ENCODE results near the gene CACNA1E.

Gene CACNA1E

GRCh38 chr1:181701891-181702290 lies 218.6 kb downstream of the CACNA1E start:
- Histone ChIP-seq H3K9me2 (replicated peaks; ENCODE audit: low read depth, low read length) (no peaks in the 10 kb centered on the region), H3K4me3 (ENCODE audit: low read length, poor library complexity, severe bottlenecking) (no peak overlapping the region), H3F3A (ENCODE audit: low read depth) (no peaks in the 10 kb centered on the region), H3K36me3 (ENCODE audit: insufficient read depth, low read length) (no peaks in the 10 kb centered on the region), H3K4me2 (ENCODE audit: low read depth, low read length, poor library complexity, severe bottlenecking) (no peak overlapping the region), H3K79me2 (ENCODE audit: insufficient read depth, low read length) (no peaks in the 10 kb centered on the region), H3K9me3 (ENCODE audit: insufficient read depth, low read depth, low read length) (no peaks in the 10 kb centered on the region), H3K4me1 (ENCODE audit: insufficient read depth, low read length, poor library complexity, severe bottlenecking) (no peaks in the 10 kb centered on the region), H2AFZ (ENCODE audit: low read length) (no peak overlapping the region), H4K20me1 (ENCODE audit: insufficient read depth, low read length, poor library complexity, severe bottlenecking) (no peaks in the 10 kb centered on the region), H3K9ac (ENCODE audit: low read depth, low read length, poor library complexity, severe bottlenecking) (no peak overlapping the region), H3K27me3 (ENCODE audit: insufficient read depth, low read length, poor library complexity, severe bottlenecking) (no peaks in the 10 kb centered on the region)
- no peak for TF ChIP-seq CTCF (conservative IDR thresholded peaks at IDR 0.05; ENCODE audit: low read length)
- no peak for TF ChIP-seq EZH2phosphoT487 (IDR thresholded peaks at IDR 0.05; ENCODE audit: borderline replicate concordance)

- Histone ChIP-seq H3K27me3 (ENCODE audit: insufficient read depth, low read length, poor library complexity, severe bottlenecking) (no peaks in the 10 kb centered on the region), H3F3A (ENCODE audit: low read depth) (no peaks in the 10 kb centered on the region), H3K9ac (ENCODE audit: low read depth, low read length, poor library complexity, severe bottlenecking) (no peak overlapping the region), H3K9me3 (ENCODE audit: insufficient read depth, low read depth, low read length) (no peaks in the 10 kb centered on the region), H3K79me2 (ENCODE audit: insufficient read depth, low read length) (no peaks in the 10 kb centered on the region), H3K9me2 (replicated peaks; ENCODE audit: low read depth, low read length) (no peaks in the 10 kb centered on the region), H3K36me3 (ENCODE audit: insufficient read depth, low read length) (no peaks in the 10 kb centered on the region), H4K20me1 (ENCODE audit: insufficient read depth, low read length, poor library complexity, severe bottlenecking) (no peaks in the 10 kb centered on the region), H2AFZ (ENCODE audit: low read length) (no peak overlapping the region), H3K4me2 (ENCODE audit: low read depth, low read length, poor library complexity, severe bottlenecking) (no peak overlapping the region), H3K4me1 (ENCODE audit: insufficient read depth, low read length, poor library complexity, severe bottlenecking) (no peaks in the 10 kb centered on the region), H3K4me3 (ENCODE audit: low read length, poor library complexity, severe bottlenecking) (no peak overlapping the region)
- no peak for TF ChIP-seq CTCF (conservative IDR thresholded peaks at IDR 0.05; ENCODE audit: low read length)
- no peak for TF ChIP-seq EZH2phosphoT487 (IDR thresholded peaks at IDR 0.05; ENCODE audit: borderline replicate concordance)
Measured at GRCh38 chr1:181704546-181704945, 221.2 kb downstream of the CACNA1E start.

GRCh38 chr1:181711820-181712219 lies 228.5 kb downstream of the CACNA1E start:
- H3K4me2 ChIP-seq (ENCODE audit: low read depth, low read length, poor library complexity, severe bottlenecking): no peak overlapping the region
- no peaks in the 10 kb centered on the region for H4K20me1 ChIP-seq (ENCODE audit: insufficient read depth, low read length, poor library complexity, severe bottlenecking)
- no peaks in the 10 kb centered on the region for H3K27me3 ChIP-seq (ENCODE audit: insufficient read depth, low read length, poor library complexity, severe bottlenecking)
- no peaks in the 10 kb centered on the region for H3K36me3 ChIP-seq (ENCODE audit: insufficient read depth, low read length)
- H3F3A ChIP-seq (ENCODE audit: low read depth): no peaks in the 10 kb centered on the region
- no peak overlapping the region for H2AFZ ChIP-seq (ENCODE audit: low read length)
- no peaks in the 10 kb centered on the region for H3K9me2 ChIP-seq (replicated peaks; ENCODE audit: low read depth, low read length)
- no peak for TF ChIP-seq CTCF (conservative IDR thresholded peaks at IDR 0.05; ENCODE audit: low read length)
- TF ChIP-seq EZH2phosphoT487 (IDR thresholded peaks at IDR 0.05; ENCODE audit: borderline replicate concordance): no peak
- H3K9me3 ChIP-seq (ENCODE audit: insufficient read depth, low read depth, low read length): no peaks in the 10 kb centered on the region
- no peaks in the 10 kb centered on the region for H3K79me2 ChIP-seq (ENCODE audit: insufficient read depth, low read length)
- no peaks in the 10 kb centered on the region for H3K4me1 ChIP-seq (ENCODE audit: insufficient read depth, low read length, poor library complexity, severe bottlenecking)
- H3K9ac ChIP-seq (ENCODE audit: low read depth, low read length, poor library complexity, severe bottlenecking): no peak overlapping the region
- H3K4me3 ChIP-seq (ENCODE audit: low read length, poor library complexity, severe bottlenecking): no peak overlapping the region

Measured in Loucy (cell line).